Stomach smooth muscle (tissue), 2 donors: Measurements from ENCODE around the gene SELENOW.
"Not testable (repeated sequence)": the region's sequence is repeated elsewhere in the genome, so short reads cannot be mapped to it uniquely, and the experiment has no call there.

ENCODE experiments used
- H3K27ac ChIP-seq: one replicate; pipeline ENCODE4 v1.7.0; 2013; ENCODE audit warnings: mild to moderate bottlenecking, low read length, inconsistent platforms
- H3K27me3 ChIP-seq, 2 donors: one replicate each; pipeline ENCODE4 v1.7.0; 2013; ENCODE audit warnings: low read length in 2 of 2; ENCODE audit not compliant: insufficient read depth in 2 of 2, control insufficient read depth in 1 of 2
- H3K36me3 ChIP-seq, 2 donors: one replicate each; pipeline ENCODE4 v1.7.0; 2013; ENCODE audit warnings: low read length in 2 of 2; ENCODE audit not compliant: control insufficient read depth in 2 of 2, insufficient read depth in 2 of 2
- H3K4me1 ChIP-seq: one replicate; pipeline ENCODE4 v1.7.0; 2013; ENCODE audit warnings: low read length; ENCODE audit not compliant: control insufficient read depth, insufficient read depth
- H3K4me3 ChIP-seq, 2 donors: one replicate each; pipeline ENCODE4 v1.7.0; 2013; ENCODE audit warnings: low read length in 2 of 2
- H3K9ac ChIP-seq, 2 donors: one replicate each; pipeline ENCODE4 v1.7.0; 2013; ENCODE audit warnings: low read length in 2 of 2, mild to moderate bottlenecking in 1 of 2
- H3K9me3 ChIP-seq, 2 donors: one replicate each; pipeline ENCODE4 v1.7.0; 2013; ENCODE audit warnings: low read length in 2 of 2; ENCODE audit not compliant: control insufficient read depth in 2 of 2
- donor health status: healthy.
- donor health status: Pancreatic carcinoma.

Gene SELENOW

GRCh38 chr19:47756953-47757608, 21.4 kb upstream of the SELENOW start:
- H3K27ac ChIP-seq: no peak overlapping the region
- H3K27me3 ChIP-seq: no peaks in the 10 kb centered on the region
- H3K4me3 ChIP-seq: no peak overlapping the region
- no peak overlapping the region for H3K9ac ChIP-seq
- no peaks in the 10 kb centered on the region for H3K9me3 ChIP-seq
- H3K4me1 ChIP-seq: no peaks in the 10 kb centered on the region
- H3K36me3 ChIP-seq: peaks cover 50 to 56% of the 10 kb centered on the region in 2 donors

GRCh38 chr19:47757617-47758442, 20.7 kb upstream of the SELENOW start:
- Histone ChIP-seq H3K27me3 (no peaks in the 10 kb centered on the region), H3K36me3 (peaks cover 43 to 48% of the 10 kb centered on the region in 2 donors), H3K9me3 (no peaks in the 10 kb centered on the region), H3K4me1 (peaks cover 4% of the 10 kb centered on the region), H3K4me3 (no peak overlapping the region), H3K9ac (no peak overlapping the region), H3K27ac (no peak overlapping the region)

GRCh38 chr19:47758443-47758804, 20.1 kb upstream of the SELENOW start:
- no peaks in the 10 kb centered on the region for H3K27me3 ChIP-seq
- no peak overlapping the region for H3K9ac ChIP-seq
- peaks cover 38 to 42% of the 10 kb centered on the region in 2 donors for H3K36me3 ChIP-seq
- no peaks in the 10 kb centered on the region for H3K9me3 ChIP-seq
- H3K4me3 ChIP-seq: no peak overlapping the region
- H3K27ac ChIP-seq: no peak overlapping the region
- H3K4me1 ChIP-seq: peaks cover 6% of the 10 kb centered on the region

- peaks cover 32 to 34% of the 10 kb centered on the region in 2 donors for H3K36me3 ChIP-seq
- H3K27me3 ChIP-seq: no peaks in the 10 kb centered on the region
- H3K4me1 ChIP-seq: peaks cover 6% of the 10 kb centered on the region
These were observed 17.9 kb upstream of the SELENOW start for GRCh38 chr19:47760632-47760999.

GRCh38 chr19:47761566-47761965, 16.9 kb upstream of the SELENOW start:
- Histone ChIP-seq H3K27ac (no peak overlapping the region), H3K9ac (no peak overlapping the region), H3K27me3 (no peaks in the 10 kb centered on the region), H3K4me3 (no peak overlapping the region), H3K9me3 (no peaks in the 10 kb centered on the region), H3K4me1 (peaks cover 6% of the 10 kb centered on the region), H3K36me3 (peaks cover 25 to 26% of the 10 kb centered on the region in 2 donors)

More at GRCh38 chr19:47760632-47760999, 17.9 kb upstream of the SELENOW start:
- Histone ChIP-seq H3K9ac (no peak overlapping the region), H3K27ac (no peak overlapping the region), H3K4me3 (no peak overlapping the region), H3K9me3 (no peaks in the 10 kb centered on the region)

- Histone ChIP-seq H3K27ac (no peak overlapping the region), H3K36me3 (peaks cover 19 to 22% of the 10 kb centered on the region in 2 donors), H3K27me3 (no peaks in the 10 kb centered on the region), H3K4me3 (no peak overlapping the region), H3K9ac (no peak overlapping the region), H3K9me3 (no peaks in the 10 kb centered on the region), H3K4me1 (peaks cover 6% of the 10 kb centered on the region)
These were observed 16.4 kb upstream of the SELENOW start for GRCh38 chr19:47762151-47762550.

GRCh38 chr19:47762615-47763308, 15.7 kb upstream of the SELENOW start:
- Histone ChIP-seq H3K27me3 (no peaks in the 10 kb centered on the region), H3K36me3 (peaks cover 13 to 16% of the 10 kb centered on the region in 2 donors), H3K9ac (no peak overlapping the region), H3K4me1 (peaks cover 6% of the 10 kb centered on the region), H3K4me3 (no peak overlapping the region), H3K27ac (no peak overlapping the region), H3K9me3 (no peaks in the 10 kb centered on the region)

GRCh38 chr19:47764705-47765104, 13.8 kb upstream of the SELENOW start:
- H3K4me3 ChIP-seq, H3K36me3 ChIP-seq, H3K9me3 ChIP-seq, H3K9ac ChIP-seq, H3K4me1 ChIP-seq, H3K27me3 ChIP-seq, H3K27ac ChIP-seq: not testable (repeated sequence)

GRCh38 chr19:47765523-47766358, 12.8 kb upstream of the SELENOW start:
- no peak overlapping the region for H3K9ac ChIP-seq
- no peak overlapping the region for H3K4me3 ChIP-seq
- no peak overlapping the region for H3K27ac ChIP-seq
- H3K36me3 ChIP-seq: no peaks in the 10 kb centered on the region
- H3K4me1 ChIP-seq: peaks cover 6% of the 10 kb centered on the region
- no peaks in the 10 kb centered on the region for H3K27me3 ChIP-seq
- no peaks in the 10 kb centered on the region for H3K9me3 ChIP-seq

- H3K27me3 ChIP-seq: no peaks in the 10 kb centered on the region
- no peak overlapping the region for H3K9ac ChIP-seq
- H3K27ac ChIP-seq: no peak overlapping the region
- H3K4me3 ChIP-seq: no peak overlapping the region
- peaks cover 6% of the 10 kb centered on the region for H3K4me1 ChIP-seq
- no peaks in the 10 kb centered on the region for H3K36me3 ChIP-seq
- H3K9me3 ChIP-seq: no peaks in the 10 kb centered on the region
These were observed 12.2 kb upstream of the SELENOW start for GRCh38 chr19:47766359-47766620.
